T follicular helper cell (primary cell): ENCODE results near the gene VWC2L.

Experiments
- DNase-seq: peaks from one replicate; pipeline ENCODE4 v3.0.0-alpha.2; 2020; ENCODE audit warnings: low read depth

VWC2L gene

GRCh38 chr2:214536625-214537024, 125.8 kb downstream of the VWC2L start:
- no peak for DNase-seq

- DNase-seq, result no peak
These were observed 127.1 kb downstream of the VWC2L start for GRCh38 chr2:214537929-214538328.

- no peak for DNase-seq
These were observed 131.4 kb downstream of the VWC2L start for GRCh38 chr2:214542295-214542694.

- DNase-seq, result no peak
These were observed 132.0 kb downstream of the VWC2L start for GRCh38 chr2:214542866-214543265.

- no peak for DNase-seq
These were observed 132.6 kb downstream of the VWC2L start for GRCh38 chr2:214543386-214543955.

- DNase-seq, result no peak
These were observed 135.2 kb downstream of the VWC2L start for GRCh38 chr2:214545898-214546542.

GRCh38 chr2:214547931-214548330, 137.1 kb downstream of the VWC2L start:
- DNase-seq, result no peak

GRCh38 chr2:214549946-214550345, 139.1 kb downstream of the VWC2L start:
- no peak for DNase-seq

GRCh38 chr2:214550786-214551185, 139.9 kb downstream of the VWC2L start:
- DNase-seq, result no peak

GRCh38 chr2:214557884-214558283, 147.0 kb downstream of the VWC2L start:
- DNase-seq, result no peak

GRCh38 chr2:214558341-214558740, 147.5 kb downstream of the VWC2L start:
- no peak for DNase-seq

- DNase-seq, result no peak
These were observed 149.3 kb downstream of the VWC2L start for GRCh38 chr2:214560176-214560575.

GRCh38 chr2:214560618-214561190, 149.8 kb downstream of the VWC2L start:
- no peak for DNase-seq

GRCh38 chr2:214565246-214565645, 154.4 kb downstream of the VWC2L start:
- no peak for DNase-seq

- DNase-seq, result no peak
These were observed 155.6 kb downstream of the VWC2L start for GRCh38 chr2:214566457-214566856.

- DNase-seq, result no peak
These were observed 158.7 kb downstream of the VWC2L start for GRCh38 chr2:214569419-214570035.

- no peak for DNase-seq
These were observed 163.4 kb downstream of the VWC2L start for GRCh38 chr2:214574084-214574781.

- DNase-seq, result no peak
These were observed 164.2 kb downstream of the VWC2L start for GRCh38 chr2:214575030-214575429.

GRCh38 chr2:214575465-214575864, 164.6 kb downstream of the VWC2L start:
- no peak for DNase-seq

- no peak for DNase-seq
These were observed 166.9 kb downstream of the VWC2L start for GRCh38 chr2:214577769-214578168.

GRCh38 chr2:214578442-214578841, 167.6 kb downstream of the VWC2L start:
- DNase-seq, result no peak

- no peak for DNase-seq
These were observed 168.2 kb downstream of the VWC2L start for GRCh38 chr2:214579035-214579434.

- no peak for DNase-seq
These were observed 176.6 kb downstream of the VWC2L start for GRCh38 chr2:214587442-214587841.
